Transverse colon (tissue), 4 donors: ENCODE results near the gene GALNT18. TPM values are rescaled to one million over a fixed set of nuclear protein-coding genes. Genes with fewer than 3 reads are reported as not detected.
A peak's percentile ranks its signal among the peaks of the same experiment; 100 is the strongest.

Experiments
- DNase-seq: peaks from one replicate; pipeline ENCODE4 v3.0.0-alpha.2; 2019
- H3K27ac ChIP-seq, 4 donors: fragments of 200-600 bp; sonication (generic); 2 replicates each; pipeline ENCODE4 v1.5.1; 2016 to 2018; ENCODE audit warnings: inconsistent platforms in 4 of 4
- H3K27me3 ChIP-seq: fragments of 200-600 bp; sonication (generic); 2 replicates; pipeline ENCODE4 v1.5.1; 2017; ENCODE audit warnings: inconsistent platforms
- H3K36me3 ChIP-seq, 4 donors: fragments of 200-600 bp; sonication (generic); 2 replicates each; pipeline ENCODE4 v1.5.1; 2017 to 2019; ENCODE audit warnings: inconsistent platforms in 4 of 4
- H3K4me1 ChIP-seq, 4 donors: fragments of 200-600 bp; sonication (generic); 2 replicates each; pipeline ENCODE4 v1.5.1; 2017 to 2020; ENCODE audit warnings: inconsistent platforms in 4 of 4
- H3K4me3 ChIP-seq, 4 donors: fragments of 200-600 bp; sonication (generic); 1 replicate in 1 of 4; 2 replicates in 3 of 4; pipeline versions ENCODE4 v1.5.1 to v1.6.1; 2017 to 2019; ENCODE audit warnings: inconsistent platforms in 4 of 4
- H3K9me3 ChIP-seq, 2 donors: fragments of 200-600 bp; sonication (generic); 2 replicates each; pipeline ENCODE4 v1.5.1; 2017 to 2019; ENCODE audit warnings: inconsistent platforms in 2 of 2
- CTCF ChIP-seq, 5 experiments: fragments of 200-600 bp in 3 of 5; fragments of 450-650 bp in 2 of 5; sonication (generic) in 3 of 5; IDR thresholded peaks; 1 replicate in 2 of 5; 2 replicates in 3 of 5; pipeline ENCODE4 v1.5.1; 2016 to 2017; ENCODE audit warnings: antibody characterized with exemption in 5 of 5, inconsistent platforms in 3 of 5, mild to moderate bottlenecking in 2 of 5, moderate library complexity in 1 of 5
- EP300 ChIP-seq: sonication (generic); formaldehyde crosslinking; IDR thresholded peaks from one replicate; pipeline ENCODE4 v1.6.1; 2017; ENCODE audit warnings: antibody characterized with exemption, low read depth
- POLR2A ChIP-seq: fragments of 450-650 bp; IDR thresholded peaks from one replicate; pipeline ENCODE4 v1.6.1; 2016; ENCODE audit warnings: antibody characterized with exemption, mild to moderate bottlenecking, moderate library complexity
- POLR2AphosphoS5 ChIP-seq, 3 donors: sonication (generic); formaldehyde crosslinking; IDR thresholded peaks; one replicate each; pipeline ENCODE4 v1.6.1; 2016; ENCODE audit warnings: antibody characterized with exemption in 3 of 3
- WGBS, 2 donors: methylation state at CpG; one replicate each; pipeline ENCODE4 v1.1.5; 2018; ENCODE audit warnings: low coverage in 1 of 2; 5-methylcytosine and 5-hydroxymethylcytosine counted together
- in situ Hi-C, 4 donors: fragments of 200-750 bp; cut with MboI; loops; one replicate each; pipeline versions ENCODE4 v1.15.0 to v1.15.1; 2017; ENCODE audit warnings: low sequenced_read_pairs in 3 of 4, low pct_ligation_motif_present in 1 of 4, low pct_unique_long_range_greater_than_20kb in 1 of 4
- intact Hi-C: fragments of 100-400 bp; cut with DNase I; formaldehyde crosslinking; loops from one replicate; pipeline ENCODE4 v1.15.1; 2023; ENCODE audit warnings: low total_unique reads
- total RNA-seq, 4 donors: library from RNA; depleted of rRNA; stranded (reverse); fragments of >200 nt; gene quantifications; one replicate each; pipeline ENCODE4 v1.1.0, GENCODE V29; 2016

GALNT18 gene
- total RNA-seq, 4 donors from 2014 or later = 5.6 to 22.1 (median 8.4) TPM

GRCh38 chr11:11624204-11624603 lies 2.4 kb upstream of the GALNT18 start:
- WGBS, 2 donors = 89 to 100% methylated on average over 2 to 3 of the region's 3 CpGs
- no peak for DNase-seq
- Histone ChIP-seq H3K36me3 (no peaks in the 10 kb centered on the region), H3K27ac (no peak overlapping the region), H3K4me3 (no peak overlapping the region), H3K27me3 (peaks cover 18% of the 10 kb centered on the region), H3K9me3 (no peaks in the 10 kb centered on the region), H3K4me1 (peaks cover 0 to 25% (median 16%) of the 10 kb centered on the region in 4 donors)
- TF ChIP-seq POLR2A = no peak
- TF ChIP-seq POLR2AphosphoS5 (IDR thresholded peaks at IDR 0.05) = no peak
- TF ChIP-seq EP300 = no peak
- TF ChIP-seq CTCF (IDR thresholded peaks at IDR 0.05) = no peak
- in situ Hi-C loops (no loop called here), intact Hi-C loops (loop anchor here (10.0 kb wide), 1 partner anchor 161 kb away; no protein-coding TSS in a partner anchor)

- 33 to 41% methylated on average over 4 to 5 of the region's 5 CpGs for whole genome bisulfite sequencing, 2 donors
- H3K27me3 ChIP-seq = peaks cover 19% of the 10 kb centered on the region
- H3K27ac ChIP-seq = peak overlapping the region in 3 of 4 donors; percentile 1 to 82 (median 77)
- H3K36me3 ChIP-seq = no peaks in the 10 kb centered on the region
- H3K4me1 ChIP-seq = peaks cover 0 to 25% (median 18%) of the 10 kb centered on the region in 4 donors
- in situ Hi-C loops (no loop called here), intact Hi-C loops (loop anchor here (10.0 kb wide), 1 partner anchor 162 kb away; no protein-coding TSS in a partner anchor)
- no peak overlapping the region for H3K4me3 ChIP-seq
- no peak for TF ChIP-seq POLR2A
- TF ChIP-seq EP300 = peak; percentile 92
- TF ChIP-seq POLR2AphosphoS5 (IDR thresholded peaks at IDR 0.05) = peak; percentile 17 to 61 (median 56)
- no peak for DNase-seq
- H3K9me3 ChIP-seq = no peaks in the 10 kb centered on the region
Observed at GRCh38 chr11:11622772-11623171, 967 bp upstream of the GALNT18 start.

- TF ChIP-seq POLR2A (no peak), POLR2AphosphoS5 (IDR thresholded peaks at IDR 0.05) (no peak), EP300 (no peak), CTCF (IDR thresholded peaks at IDR 0.05) (no peak)
- Histone ChIP-seq H3K9me3 (no peaks in the 10 kb centered on the region), H3K4me1 (peaks cover 0 to 25% (median 18%) of the 10 kb centered on the region in 4 donors), H3K27me3 (peaks cover 19% of the 10 kb centered on the region), H3K36me3 (no peaks in the 10 kb centered on the region), H3K4me3 (peak overlapping the region in 1 of 4 donors; percentile 64), H3K27ac (peak overlapping the region; percentile 63 to 82 (median 75))
- 16% methylated on average over 12 of the region's 12 CpGs; no CpG with 5 or more reads in 1 of the 2 donors for WGBS, 2 donors
- in situ Hi-C loops (no loop called here), intact Hi-C loops (loop anchor here (10.0 kb wide), 1 partner anchor 162 kb away; no protein-coding TSS in a partner anchor)
- DNase-seq = no peak
Observed at GRCh38 chr11:11622340-11622706, 518 bp upstream of the GALNT18 start.

GRCh38 chr11:11620921-11621572 lies 758 bp downstream of the GALNT18 start:
- peaks cover 0 to 25% (median 18%) of the 10 kb centered on the region in 4 donors for H3K4me1 ChIP-seq
- TF ChIP-seq CTCF (IDR thresholded peaks at IDR 0.05) = peak in 1 of 5 experiments; percentile 5
- peak in 1 of 3 donors; percentile 25 for TF ChIP-seq POLR2AphosphoS5 (IDR thresholded peaks at IDR 0.05)
- no peak for TF ChIP-seq EP300
- no peaks in the 10 kb centered on the region for H3K9me3 ChIP-seq
- WGBS, 2 donors = 0% methylated on average over 37 of the region's 55 CpGs; no CpG with 5 or more reads in 1 of the 2 donors
- H3K36me3 ChIP-seq = no peaks in the 10 kb centered on the region
- in situ Hi-C loops = no loop called here
- intact Hi-C loops = loop anchor here (10.0 kb wide), 1 partner anchor 164 kb away; no protein-coding TSS in a partner anchor
- H3K4me3 ChIP-seq = peak overlapping the region; percentile 19 to 64 (median 44)
- H3K27ac ChIP-seq = peak overlapping the region; percentile 73 to 82 (median 76)
- peak; percentile 20 for DNase-seq
- H3K27me3 ChIP-seq = peaks cover 19% of the 10 kb centered on the region
